ENCODE measurements around the gene CTDSP1. TPM values are rescaled to one million over a fixed set of nuclear protein-coding genes. Genes with fewer than 3 reads are reported as not detected.
A peak's percentile ranks its signal among the peaks of the same experiment; 100 is the strongest.

CTDSP1 gene
- total and polyA plus RNA-seq, 9 donors = 38.6 to 211 (median 158) TPM

- intact Hi-C loops (cut with DNase I) = loop anchor here in 2 of 4 donors (5.0 to 10.0 kb wide), 2 partner anchors 105 to 212 kb away; partner anchors contain the start of gene TMBIM1 (in 1 of the 2)
- peak; percentile 75 to 80 (median 78) for DNase-seq
- no peak for TF ChIP-seq EP300 (IDR thresholded peaks at IDR 0.05)
- TF ChIP-seq CTCF (IDR thresholded peaks at IDR 0.05) = no peak
- no peak for TF ChIP-seq POLR2A (IDR thresholded peaks at IDR 0.05)
- peaks cover 10% of the 10 kb centered on the region for H3K4me1 ChIP-seq (ENCODE audit: insufficient read depth)
- no peaks in the 10 kb centered on the region for H3K9me3 ChIP-seq
- peak overlapping the region; percentile 99 for H3K4me3 ChIP-seq
- H3K36me3 ChIP-seq = no peaks in the 10 kb centered on the region
- no peaks in the 10 kb centered on the region for H3K27me3 ChIP-seq
- WGBS, 3 donors = 1% methylated on average over 27 of the region's 27 CpGs
- H3K27ac ChIP-seq = peak overlapping the region; percentile 97 to 98
These were observed 2.8 kb upstream of the CTDSP1 start for GRCh38 chr2:218396688-218397462.

GRCh38 chr2:218397463-218397819 lies 2.2 kb upstream of the CTDSP1 start:
- 2 to 7% (median 5%) methylated on average over 12 of the region's 12 CpGs for WGBS, 3 donors
- Histone ChIP-seq H3K36me3 (no peaks in the 10 kb centered on the region), H3K27me3 (no peaks in the 10 kb centered on the region), H3K9me3 (no peaks in the 10 kb centered on the region), H3K4me3 (peak overlapping the region; percentile 99), H3K4me1 (ENCODE audit: insufficient read depth) (peaks cover 10% of the 10 kb centered on the region), H3K27ac (peak overlapping the region; percentile 97 to 98)
- DNase-seq = peak in 1 of 5 donors; percentile 52
- intact Hi-C loops (cut with DNase I) = loop anchor here in 2 of 4 donors (5.0 to 10.0 kb wide), 2 partner anchors 105 to 213 kb away; partner anchors contain the start of gene TMBIM1 (in 1 of the 2)
- TF ChIP-seq POLR2A (IDR thresholded peaks at IDR 0.05) (peak; percentile 2), EP300 (IDR thresholded peaks at IDR 0.05) (no peak)

- whole genome bisulfite sequencing, 3 donors = 1% methylated on average over 31 to 35 of the region's 35 CpGs
- no peak for TF ChIP-seq CTCF (IDR thresholded peaks at IDR 0.05)
- peak; percentile 1 for TF ChIP-seq POLR2A (IDR thresholded peaks at IDR 0.05)
- TF ChIP-seq EP300 (IDR thresholded peaks at IDR 0.05) = no peak
- H3K27ac ChIP-seq = peak overlapping the region; percentile 97 to 98
- H3K4me1 ChIP-seq (ENCODE audit: insufficient read depth) = peaks cover 10% of the 10 kb centered on the region
- H3K36me3 ChIP-seq = no peaks in the 10 kb centered on the region
- intact Hi-C loops (cut with DNase I) = loop anchor here in 2 of 4 donors (2.0 to 10.0 kb wide), 3 partner anchors 106 to 213 kb away; partner anchors contain the start of gene TMBIM1 (in 1 of the 2)
- peak; percentile 77 to 85 (median 79) for DNase-seq
- no peaks in the 10 kb centered on the region for H3K27me3 ChIP-seq
- H3K9me3 ChIP-seq = no peaks in the 10 kb centered on the region
- peak overlapping the region; percentile 99 for H3K4me3 ChIP-seq
These were observed 1.7 kb upstream of the CTDSP1 start for GRCh38 chr2:218397820-218398436.

GRCh38 chr2:218398437-218399390 lies 954 bp upstream of the CTDSP1 start:
- H3K4me3 ChIP-seq = peak overlapping the region; percentile 99
- peak overlapping the region; percentile 97 to 98 for H3K27ac ChIP-seq
- peak; percentile 87 to 90 (median 88) for DNase-seq
- peaks cover 10% of the 10 kb centered on the region for H3K4me1 ChIP-seq (ENCODE audit: insufficient read depth)
- no peaks in the 10 kb centered on the region for H3K27me3 ChIP-seq
- no peak for TF ChIP-seq EP300 (IDR thresholded peaks at IDR 0.05)
- peak in 1 of 3 donors; percentile 20 for TF ChIP-seq CTCF (IDR thresholded peaks at IDR 0.05)
- peak; percentile 53 for TF ChIP-seq POLR2A (IDR thresholded peaks at IDR 0.05)
- H3K9me3 ChIP-seq = no peaks in the 10 kb centered on the region
- 1 to 2% (median 2%) methylated on average over 62 to 95 of the region's 95 CpGs for WGBS, 3 donors
- H3K36me3 ChIP-seq = no peaks in the 10 kb centered on the region
- intact Hi-C loops (cut with DNase I) = loop anchor here in 2 of 4 donors (2.0 to 10.0 kb wide), 3 partner anchors 106 to 214 kb away; partner anchors contain the start of gene TMBIM1 (in 1 of the 2)

All from ovary (tissue), 9 donors.